ENCODE results near the gene ANK2. TPM values are rescaled to one million over a fixed set of nuclear protein-coding genes. Genes with fewer than 3 reads are reported as not detected.

The ANK2 gene
- total RNA-seq, 5 donors from 2014 or later (not counting 1 experiment from before 2014, with no cell fraction given): 0.25 to 0.62 (median 0.31) TPM; not detected in 1

GRCh38 chr4:113170805-113171468 lies 121.5 kb downstream of the ANK2 start:
- no peaks in the 10 kb centered on the region for H3K4me1 ChIP-seq (ENCODE audit: control insufficient read depth in 1 of 2, extremely low read depth in 1 of 2, insufficient read depth in 2 of 2, low read length in 2 of 2)
- no peaks in the 10 kb centered on the region for H3K36me3 Mint-ChIP-seq
- H3K27me3 Mint-ChIP-seq: peaks cover 0 to 2% of the 10 kb centered on the region in 2 donors
- no peaks in the 10 kb centered on the region for H3K27me3 ChIP-seq (replicated peaks in 1 of 2; ENCODE audit: control insufficient read depth in 2 of 2, extremely low read depth in 1 of 2, insufficient read depth in 2 of 2, low read length in 1 of 2)
- H3K9me3 Mint-ChIP-seq: no peaks in the 10 kb centered on the region
- H3K27ac Mint-ChIP-seq: no peak overlapping the region
- H3K27ac ChIP-seq (ENCODE audit: low read length): no peak overlapping the region
- H3K4me1 Mint-ChIP-seq: no peaks in the 10 kb centered on the region
- H3K4me3 Mint-ChIP-seq: no peak overlapping the region
- DNase-seq (no peak), ATAC-seq (replicated peaks in 1 of 4) (no peak)
- H3K9me3 ChIP-seq: no peaks in the 10 kb centered on the region
- WGBS (ENCODE audit: insufficient coverage): no CpG with 5 or more reads among the region's 2 CpGs
- CTCF ChIA-PET: no interaction called here
- no peaks in the 10 kb centered on the region for H3K36me3 ChIP-seq (ENCODE audit: control insufficient read depth in 2 of 2, extremely low read depth in 1 of 2, insufficient read depth in 1 of 2, low read length in 1 of 2)
- POLR2A ChIA-PET: no interaction called here
- no peak overlapping the region for H3K4me3 ChIP-seq (ENCODE audit: control insufficient read depth in 1 of 2, extremely low read depth in 1 of 2, low read length in 1 of 2)

GRCh38 chr4:113173126-113173792 lies 123.8 kb downstream of the ANK2 start:
- H3K4me3 Mint-ChIP-seq: no peak overlapping the region
- Histone ChIP-seq H3K27me3 (replicated peaks in 1 of 2; ENCODE audit: control insufficient read depth in 2 of 2, extremely low read depth in 1 of 2, insufficient read depth in 2 of 2, low read length in 1 of 2) (no peaks in the 10 kb centered on the region), H3K27ac (ENCODE audit: low read length) (no peak overlapping the region), H3K36me3 (ENCODE audit: control insufficient read depth in 2 of 2, extremely low read depth in 1 of 2, insufficient read depth in 1 of 2, low read length in 1 of 2) (no peaks in the 10 kb centered on the region), H3K9me3 (no peaks in the 10 kb centered on the region), H3K4me3 (ENCODE audit: control insufficient read depth in 1 of 2, extremely low read depth in 1 of 2, low read length in 1 of 2) (no peak overlapping the region), H3K4me1 (ENCODE audit: control insufficient read depth in 1 of 2, extremely low read depth in 1 of 2, insufficient read depth in 2 of 2, low read length in 2 of 2) (no peaks in the 10 kb centered on the region)
- 100% methylated on average over 1 of the region's 5 CpGs for WGBS (ENCODE audit: insufficient coverage)
- H3K27me3 Mint-ChIP-seq: peaks cover 0 to 2% of the 10 kb centered on the region in 2 donors
- DNase-seq: no peak
- ChIA-PET CTCF (no interaction called here), POLR2A (no interaction called here)
- ATAC-seq (replicated peaks in 1 of 4): no peak
- H3K4me1 Mint-ChIP-seq: no peaks in the 10 kb centered on the region
- no peaks in the 10 kb centered on the region for H3K36me3 Mint-ChIP-seq
- no peak overlapping the region for H3K27ac Mint-ChIP-seq
- H3K9me3 Mint-ChIP-seq: no peaks in the 10 kb centered on the region

GRCh38 chr4:113173793-113174264 lies 124.4 kb downstream of the ANK2 start:
- Mint-ChIP-seq H3K27ac (no peak overlapping the region), H3K4me3 (no peak overlapping the region), H3K27me3 (peaks cover 0 to 2% of the 10 kb centered on the region in 2 donors), H3K9me3 (no peaks in the 10 kb centered on the region), H3K36me3 (no peaks in the 10 kb centered on the region), H3K4me1 (no peaks in the 10 kb centered on the region)
- Histone ChIP-seq H3K27me3 (replicated peaks in 1 of 2; ENCODE audit: control insufficient read depth in 2 of 2, extremely low read depth in 1 of 2, insufficient read depth in 2 of 2, low read length in 1 of 2) (no peaks in the 10 kb centered on the region), H3K27ac (ENCODE audit: low read length) (no peak overlapping the region), H3K4me1 (ENCODE audit: control insufficient read depth in 1 of 2, extremely low read depth in 1 of 2, insufficient read depth in 2 of 2, low read length in 2 of 2) (no peaks in the 10 kb centered on the region), H3K4me3 (ENCODE audit: control insufficient read depth in 1 of 2, extremely low read depth in 1 of 2, low read length in 1 of 2) (no peak overlapping the region), H3K36me3 (ENCODE audit: control insufficient read depth in 2 of 2, extremely low read depth in 1 of 2, insufficient read depth in 1 of 2, low read length in 1 of 2) (no peaks in the 10 kb centered on the region), H3K9me3 (no peaks in the 10 kb centered on the region)
- ChIA-PET POLR2A (no interaction called here), CTCF (no interaction called here)
- no peak for DNase-seq
- ATAC-seq (replicated peaks in 1 of 4): no peak
- no CpG with 5 or more reads among the region's 3 CpGs for WGBS (ENCODE audit: insufficient coverage)

GRCh38 chr4:113179091-113179490 lies 129.6 kb downstream of the ANK2 start:
- no CpG with 5 or more reads among the region's 1 CpG for WGBS (ENCODE audit: insufficient coverage)
- Histone ChIP-seq H3K27me3 (replicated peaks in 1 of 2; ENCODE audit: control insufficient read depth in 2 of 2, extremely low read depth in 1 of 2, insufficient read depth in 2 of 2, low read length in 1 of 2) (no peaks in the 10 kb centered on the region), H3K4me3 (ENCODE audit: control insufficient read depth in 1 of 2, extremely low read depth in 1 of 2, low read length in 1 of 2) (no peak overlapping the region), H3K36me3 (ENCODE audit: control insufficient read depth in 2 of 2, extremely low read depth in 1 of 2, insufficient read depth in 1 of 2, low read length in 1 of 2) (no peaks in the 10 kb centered on the region), H3K9me3 (no peaks in the 10 kb centered on the region), H3K27ac (ENCODE audit: low read length) (no peak overlapping the region), H3K4me1 (ENCODE audit: control insufficient read depth in 1 of 2, extremely low read depth in 1 of 2, insufficient read depth in 2 of 2, low read length in 2 of 2) (no peaks in the 10 kb centered on the region)
- Mint-ChIP-seq H3K27ac (no peak overlapping the region), H3K4me3 (no peak overlapping the region), H3K27me3 (no peaks in the 10 kb centered on the region), H3K4me1 (no peaks in the 10 kb centered on the region), H3K9me3 (no peaks in the 10 kb centered on the region), H3K36me3 (no peaks in the 10 kb centered on the region)
- ATAC-seq (replicated peaks in 1 of 4) (no peak), DNase-seq (no peak)
- CTCF ChIA-PET: no interaction called here
- POLR2A ChIA-PET: no interaction called here

- Mint-ChIP-seq H3K4me3 (no peak overlapping the region), H3K27me3 (no peaks in the 10 kb centered on the region), H3K27ac (no peak overlapping the region), H3K4me1 (no peaks in the 10 kb centered on the region), H3K9me3 (no peaks in the 10 kb centered on the region), H3K36me3 (no peaks in the 10 kb centered on the region)
- Histone ChIP-seq H3K9me3 (no peaks in the 10 kb centered on the region), H3K27me3 (replicated peaks in 1 of 2; ENCODE audit: control insufficient read depth in 2 of 2, extremely low read depth in 1 of 2, insufficient read depth in 2 of 2, low read length in 1 of 2) (no peaks in the 10 kb centered on the region), H3K36me3 (ENCODE audit: control insufficient read depth in 2 of 2, extremely low read depth in 1 of 2, insufficient read depth in 1 of 2, low read length in 1 of 2) (no peaks in the 10 kb centered on the region), H3K27ac (ENCODE audit: low read length) (no peak overlapping the region), H3K4me3 (ENCODE audit: control insufficient read depth in 1 of 2, extremely low read depth in 1 of 2, low read length in 1 of 2) (no peak overlapping the region), H3K4me1 (ENCODE audit: control insufficient read depth in 1 of 2, extremely low read depth in 1 of 2, insufficient read depth in 2 of 2, low read length in 2 of 2) (no peaks in the 10 kb centered on the region)
- no peak for DNase-seq
- ChIA-PET CTCF (no interaction called here), POLR2A (no interaction called here)
- no CpG with 5 or more reads among the region's 2 CpGs for WGBS (ENCODE audit: insufficient coverage)
- ATAC-seq (replicated peaks in 1 of 4): no peak
These were observed 130.5 kb downstream of the ANK2 start for GRCh38 chr4:113179996-113180395.

GRCh38 chr4:113181289-113182007 lies 132.0 kb downstream of the ANK2 start:
- no peaks in the 10 kb centered on the region for H3K36me3 ChIP-seq (ENCODE audit: control insufficient read depth in 2 of 2, extremely low read depth in 1 of 2, insufficient read depth in 1 of 2, low read length in 1 of 2)
- DNase-seq (no peak), ATAC-seq (replicated peaks in 1 of 4) (no peak)
- H3K4me1 ChIP-seq (ENCODE audit: control insufficient read depth in 1 of 2, extremely low read depth in 1 of 2, insufficient read depth in 2 of 2, low read length in 2 of 2): no peaks in the 10 kb centered on the region
- H3K27ac ChIP-seq (ENCODE audit: low read length): no peak overlapping the region
- 72% methylated on average over 7 of the region's 11 CpGs for WGBS (ENCODE audit: insufficient coverage)
- no peaks in the 10 kb centered on the region for H3K27me3 ChIP-seq (replicated peaks in 1 of 2; ENCODE audit: control insufficient read depth in 2 of 2, extremely low read depth in 1 of 2, insufficient read depth in 2 of 2, low read length in 1 of 2)
- Mint-ChIP-seq H3K4me1 (no peaks in the 10 kb centered on the region), H3K27me3 (no peaks in the 10 kb centered on the region), H3K4me3 (no peak overlapping the region), H3K36me3 (no peaks in the 10 kb centered on the region), H3K9me3 (no peaks in the 10 kb centered on the region), H3K27ac (no peak overlapping the region)
- H3K9me3 ChIP-seq: no peaks in the 10 kb centered on the region
- ChIA-PET CTCF (no interaction called here), POLR2A (no interaction called here)
- H3K4me3 ChIP-seq (ENCODE audit: control insufficient read depth in 1 of 2, extremely low read depth in 1 of 2, low read length in 1 of 2): no peak overlapping the region
